Skin of body (tissue), 3 donors: ENCODE results near the gene HCFC1R1. TPM values are rescaled to one million over a fixed set of nuclear protein-coding genes. Genes with fewer than 3 reads are reported as not detected.

ENCODE experiments used
- DNase-seq: peaks from one replicate; lab custom pipeline; 2025; lab: John Stamatoyannopoulos, UW
- small RNA-seq: library from RNA; depleted of rRNA; stranded (forward); fragments of <200 nt; gene quantifications from one replicate; pipeline ENCODE3, GENCODE V24; 2014; ENCODE audit warnings: low replicate concordance
- total RNA-seq: library from RNA; depleted of rRNA; stranded (reverse); fragments of >200 nt; gene quantifications from one replicate; pipeline ENCODE4 v1.2.3, GENCODE V29; 2014

Gene HCFC1R1
- total RNA-seq, 1 donor from 2014 or later = 15.4 TPM

GRCh38 chr16:2976673-2977072 lies 47.1 kb downstream of the HCFC1R1 start:
- no peak for DNase-seq

GRCh38 chr16:2976201-2976600 lies 47.5 kb downstream of the HCFC1R1 start:
- DNase-seq = no peak

DNA sequence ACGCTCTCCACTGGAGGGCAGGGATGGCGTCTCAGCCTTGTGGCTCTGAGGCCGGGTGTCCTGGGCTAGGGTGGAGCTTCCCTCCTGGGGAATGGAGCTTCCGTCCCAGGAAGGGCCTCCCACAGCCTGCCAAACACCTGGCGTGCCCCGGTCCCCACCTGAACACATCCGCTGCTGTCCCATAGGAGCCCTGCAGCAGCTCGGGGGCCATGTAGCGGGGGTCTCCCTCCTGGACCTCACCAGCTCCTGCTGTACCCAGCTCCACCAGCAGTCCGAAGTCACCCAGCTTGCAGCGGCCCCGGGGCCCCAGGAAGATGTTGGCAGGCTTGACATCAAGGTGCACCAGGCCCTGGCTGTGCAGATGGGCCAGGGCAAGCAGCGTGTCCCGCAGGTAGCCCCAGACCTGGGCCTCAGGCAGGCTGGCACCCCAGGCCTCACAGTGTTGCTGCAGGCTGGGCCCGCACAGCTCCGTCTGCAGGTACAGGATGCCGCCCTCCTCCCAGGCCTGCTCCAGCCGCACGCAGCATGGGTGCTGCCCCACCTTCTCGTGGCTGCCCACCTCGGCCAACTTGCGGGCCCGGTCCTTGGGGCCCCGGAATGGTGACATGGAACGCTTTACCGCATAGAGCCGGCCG lies 48.5 kb downstream of the HCFC1R1 start:
- no peak for DNase-seq

DNA sequence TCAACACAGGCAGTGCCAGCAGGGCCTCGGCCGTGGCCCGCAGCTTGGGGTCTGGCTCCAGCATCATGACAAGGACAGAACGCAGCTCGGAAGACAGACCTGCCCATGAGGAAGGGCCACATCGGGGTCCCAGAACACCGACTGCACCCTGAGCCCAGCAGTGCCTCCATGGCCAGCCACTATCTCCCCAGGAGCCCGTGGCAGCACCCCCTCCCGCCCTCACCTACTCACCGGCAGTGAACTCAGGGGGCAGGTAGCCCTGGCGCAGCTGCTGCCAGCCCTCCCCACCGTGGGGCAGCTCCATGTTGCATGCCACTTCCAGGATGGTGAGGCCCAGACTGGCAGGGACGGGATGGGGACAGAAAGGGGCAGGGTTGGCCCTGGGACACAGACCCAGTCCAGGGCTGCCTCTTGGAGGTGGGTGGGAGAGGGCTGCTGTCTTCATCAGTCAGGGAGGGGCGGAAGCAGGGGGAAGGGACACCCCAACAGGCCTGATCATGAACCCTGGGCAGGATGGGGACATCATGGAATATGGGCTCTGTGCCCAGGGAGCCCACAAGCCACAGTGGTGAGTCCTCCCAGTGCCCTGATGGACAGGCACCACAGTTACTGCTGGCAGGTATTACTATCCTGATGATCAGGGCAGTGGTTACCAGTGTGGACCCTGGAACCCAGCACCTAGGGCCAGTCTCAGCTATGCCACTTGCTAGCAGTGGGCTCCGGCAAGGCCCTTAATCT lies 49.3 kb downstream of the HCFC1R1 start:
- DNase-seq = no peak

DNA sequence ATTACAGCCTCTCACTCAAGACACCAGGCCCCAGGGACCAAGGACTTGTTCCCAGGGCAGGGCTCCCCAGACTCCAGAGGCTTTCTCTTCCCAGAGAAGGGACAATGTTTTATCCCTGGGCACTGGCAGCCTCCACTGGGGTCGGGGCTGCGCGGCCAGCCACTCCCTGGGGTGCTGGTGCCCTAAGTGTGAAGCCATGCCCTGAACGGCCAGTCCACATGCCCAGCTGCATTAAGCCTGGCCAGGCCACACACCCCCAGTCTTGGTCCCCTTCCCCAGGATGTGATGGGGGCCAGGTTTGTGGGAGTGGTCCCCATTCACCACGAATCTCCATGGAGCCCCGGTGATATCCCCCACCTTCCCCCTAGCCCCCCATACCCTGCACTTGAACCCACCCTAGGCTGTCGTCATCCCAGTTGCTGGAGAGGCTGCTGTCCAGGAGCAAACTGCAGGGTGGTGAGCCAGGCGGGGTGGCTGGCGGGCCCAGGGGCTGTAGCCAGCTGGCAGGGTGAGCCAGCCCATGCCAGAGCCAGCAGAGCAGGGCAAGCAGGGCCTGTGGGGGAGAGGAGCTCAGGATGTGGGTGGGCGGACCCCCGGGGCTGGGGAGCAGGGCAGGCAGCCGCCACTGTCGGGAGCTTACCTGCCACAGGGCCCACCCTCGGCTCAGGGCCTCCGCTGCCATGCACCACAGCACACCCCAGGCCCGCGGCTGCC lies 50.0 kb downstream of the HCFC1R1 start:
- DNase-seq = no peak

DNA sequence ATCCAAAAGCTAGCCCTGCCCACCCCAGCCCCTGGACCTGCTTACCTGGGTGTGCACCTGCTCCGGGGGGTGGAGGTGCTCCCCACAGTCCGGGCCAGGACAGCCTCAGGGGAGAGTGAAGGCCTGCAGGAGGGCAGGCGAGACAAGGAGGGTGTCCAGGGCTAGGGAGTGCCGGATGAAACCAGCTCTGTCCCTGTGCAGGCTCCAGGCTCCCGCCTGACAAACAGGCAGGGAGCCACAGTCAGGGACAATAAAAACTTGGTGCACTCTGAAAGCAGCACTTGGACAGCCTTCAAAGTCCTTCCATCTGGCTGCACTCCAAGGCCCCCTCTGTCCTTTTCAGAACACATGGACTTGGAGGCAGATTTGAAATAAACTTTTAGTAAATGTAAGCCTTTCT lies 50.6 kb downstream of the HCFC1R1 start:
- DNase-seq = no peak

Small RNA genes lying within 50 kb of the gene (small RNA-seq; reads per million reads assigned to genes)
- not detected for gene LINC00514

Other genes starting within 250 kb of the HCFC1R1 start
- gene ELOB, start 246.7 kb downstream of the HCFC1R1 start, total RNA-seq = 109 TPM
- not detected for gene PRSS33, start 236.4 kb downstream of the HCFC1R1 start, total RNA-seq
- gene PRSS41, start 225.5 kb downstream of the HCFC1R1 start, total RNA-seq = not detected
- gene PRSS21, start 206.7 kb downstream of the HCFC1R1 start, total RNA-seq = not detected
- gene ZG16B, start 193.6 kb downstream of the HCFC1R1 start, total RNA-seq = 2.6 TPM
- 4.6 TPM for gene PRSS22, start 165.8 kb downstream of the HCFC1R1 start, total RNA-seq
- gene FLYWCH2, start 140.7 kb downstream of the HCFC1R1 start, total RNA-seq = 17.4 TPM
- 10.9 TPM for gene FLYWCH1, start 112.0 kb downstream of the HCFC1R1 start, total RNA-seq
- gene KREMEN2, start 59.7 kb downstream of the HCFC1R1 start, total RNA-seq = 18.8 TPM
- gene PAQR4, start 54.6 kb downstream of the HCFC1R1 start, total RNA-seq = 7.0 TPM
- gene PKMYT1, start 43.5 kb downstream of the HCFC1R1 start, total RNA-seq = 3.6 TPM
- gene CLDN9, start 11.0 kb downstream of the HCFC1R1 start, total RNA-seq = 0.39 TPM
- gene CLDN6, start 5.8 kb downstream of the HCFC1R1 start, total RNA-seq = 0.59 TPM
- gene TNFRSF12A, start 3.6 kb downstream of the HCFC1R1 start, total RNA-seq = 41.0 TPM
- gene THOC6, start 93 bp upstream of the HCFC1R1 start, total RNA-seq = 13.7 TPM
- gene BICDL2, start 13.0 kb upstream of the HCFC1R1 start, total RNA-seq = 10.9 TPM
- 0.99 TPM for gene MMP25, start 22.6 kb upstream of the HCFC1R1 start, total RNA-seq
- gene IL32, start 41.7 kb upstream of the HCFC1R1 start, total RNA-seq = 26.5 TPM
- gene ZSCAN10, start 75.4 kb upstream of the HCFC1R1 start, total RNA-seq = not detected
- gene ZNF205, start 88.6 kb upstream of the HCFC1R1 start, total RNA-seq = 6.1 TPM
- 4.0 TPM for gene ZNF213, start 111.1 kb upstream of the HCFC1R1 start, total RNA-seq
- not detected for gene OR1F1, start 164.3 kb upstream of the HCFC1R1 start, total RNA-seq
- gene ZNF200, start 211.2 kb upstream of the HCFC1R1 start, total RNA-seq = 5.6 TPM
- 1.8 TPM for gene MEFV, start 232.7 kb upstream of the HCFC1R1 start, total RNA-seq